Colon (tissue), 2 donors: ENCODE measurements around the gene FAM174C.

Source experiments
- FAIRE-seq: peaks from 2 replicates; lab custom pipeline; 2012; peaks lifted over from hg19 to GRCh38; lab: Jason Lieb, UNC
- donor health status: control.
- donor health status: control.

The FAM174C gene

GRCh38 chr19:1286487-1287353 is 11.4 kb downstream of the FAM174C start:
- FAIRE-seq = no peak

DNA sequence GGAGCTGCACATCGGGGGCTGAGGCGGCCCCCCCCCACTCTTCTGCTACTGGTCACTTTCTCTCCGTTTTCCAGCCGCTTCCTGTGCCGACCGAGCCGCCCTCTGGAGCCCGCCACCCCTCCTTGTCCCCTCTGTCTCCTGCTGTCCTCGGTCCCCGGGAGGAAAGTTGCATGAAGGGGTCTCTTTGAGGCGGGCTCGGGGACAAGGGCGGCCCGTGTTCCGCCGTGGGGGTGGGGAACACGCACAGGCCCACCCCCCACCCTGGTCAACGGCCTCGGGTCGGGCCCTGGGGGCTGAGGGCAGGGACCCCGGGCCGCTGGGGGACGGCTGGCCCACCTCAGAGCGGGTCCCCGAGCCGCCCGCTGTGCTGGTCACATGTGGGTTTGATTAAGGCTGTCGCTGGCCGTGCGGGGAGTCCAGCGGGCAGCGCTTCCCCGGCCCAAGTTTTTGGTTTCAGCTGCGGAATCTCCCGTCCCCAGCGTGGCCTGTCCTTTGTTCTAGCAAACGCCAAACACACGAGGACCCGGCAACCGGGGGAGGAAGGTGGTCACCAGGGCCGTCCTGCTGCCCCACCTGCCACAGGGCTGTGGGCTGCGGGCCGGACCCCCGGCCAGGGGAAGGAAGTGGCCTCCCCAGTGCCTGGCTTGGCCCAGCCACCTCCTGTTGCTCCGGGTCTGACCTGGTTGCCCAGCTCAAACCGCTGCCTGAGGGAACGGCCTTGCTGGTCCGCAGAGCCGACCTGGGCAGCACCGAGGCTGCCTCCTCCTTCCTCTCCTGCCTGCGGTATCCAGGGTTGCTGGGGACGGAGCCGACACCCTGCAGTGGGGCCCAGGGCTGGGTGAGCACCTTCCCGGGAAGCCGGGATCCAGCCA is 12.3 kb downstream of the FAM174C start:
- no peak for FAIRE-seq

- FAIRE-seq = no peak
Observed at GRCh38 chr19:1288226-1288612, 12.9 kb downstream of the FAM174C start.

- no peak for FAIRE-seq
Observed at GRCh38 chr19:1288833-1289685, 13.7 kb downstream of the FAM174C start.

DNA sequence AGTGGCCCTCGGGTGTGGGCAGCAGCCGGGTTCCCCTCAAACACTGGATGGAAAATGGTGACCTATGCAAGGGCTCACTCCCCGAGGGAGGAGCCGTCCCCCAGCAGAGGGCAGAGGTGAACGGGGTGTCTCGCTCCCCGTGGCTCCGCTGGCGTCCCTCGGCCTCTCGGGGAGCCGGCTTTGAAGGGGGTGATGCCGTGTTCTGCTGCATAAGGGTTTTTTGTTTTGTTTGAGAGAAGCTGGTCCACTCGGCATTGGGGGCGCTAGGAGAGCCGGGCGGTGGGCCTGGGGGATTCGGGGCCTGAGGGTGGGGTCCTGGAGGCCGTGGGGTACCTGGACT is 14.3 kb downstream of the FAM174C start:
- no peak for FAIRE-seq

DNA sequence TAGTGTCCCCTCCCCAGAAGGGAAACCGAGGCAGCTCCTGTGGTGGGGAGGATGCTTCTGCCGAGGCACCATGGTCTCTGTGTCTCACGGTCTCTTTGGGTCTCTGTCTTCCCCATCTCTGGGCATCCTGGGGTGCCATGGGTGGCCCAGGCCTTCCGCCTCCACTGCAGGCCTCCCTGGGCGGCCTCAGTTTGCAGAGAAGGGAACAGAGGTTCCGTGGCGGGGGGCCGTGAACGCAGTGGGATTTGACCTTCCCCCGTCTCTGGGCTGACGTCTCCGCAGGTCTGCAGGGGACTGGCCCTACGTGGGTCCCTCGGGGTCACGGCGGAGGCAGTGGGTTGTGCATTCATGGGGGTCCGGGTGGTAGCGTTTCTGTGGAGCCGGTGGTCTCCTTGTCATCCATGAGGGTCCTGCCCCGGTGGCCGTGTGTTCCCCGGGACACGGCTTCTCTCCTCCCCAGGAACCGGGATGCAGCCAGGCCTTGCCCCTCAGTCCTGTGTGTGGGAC is 14.9 kb downstream of the FAM174C start:
- FAIRE-seq = no peak

DNA sequence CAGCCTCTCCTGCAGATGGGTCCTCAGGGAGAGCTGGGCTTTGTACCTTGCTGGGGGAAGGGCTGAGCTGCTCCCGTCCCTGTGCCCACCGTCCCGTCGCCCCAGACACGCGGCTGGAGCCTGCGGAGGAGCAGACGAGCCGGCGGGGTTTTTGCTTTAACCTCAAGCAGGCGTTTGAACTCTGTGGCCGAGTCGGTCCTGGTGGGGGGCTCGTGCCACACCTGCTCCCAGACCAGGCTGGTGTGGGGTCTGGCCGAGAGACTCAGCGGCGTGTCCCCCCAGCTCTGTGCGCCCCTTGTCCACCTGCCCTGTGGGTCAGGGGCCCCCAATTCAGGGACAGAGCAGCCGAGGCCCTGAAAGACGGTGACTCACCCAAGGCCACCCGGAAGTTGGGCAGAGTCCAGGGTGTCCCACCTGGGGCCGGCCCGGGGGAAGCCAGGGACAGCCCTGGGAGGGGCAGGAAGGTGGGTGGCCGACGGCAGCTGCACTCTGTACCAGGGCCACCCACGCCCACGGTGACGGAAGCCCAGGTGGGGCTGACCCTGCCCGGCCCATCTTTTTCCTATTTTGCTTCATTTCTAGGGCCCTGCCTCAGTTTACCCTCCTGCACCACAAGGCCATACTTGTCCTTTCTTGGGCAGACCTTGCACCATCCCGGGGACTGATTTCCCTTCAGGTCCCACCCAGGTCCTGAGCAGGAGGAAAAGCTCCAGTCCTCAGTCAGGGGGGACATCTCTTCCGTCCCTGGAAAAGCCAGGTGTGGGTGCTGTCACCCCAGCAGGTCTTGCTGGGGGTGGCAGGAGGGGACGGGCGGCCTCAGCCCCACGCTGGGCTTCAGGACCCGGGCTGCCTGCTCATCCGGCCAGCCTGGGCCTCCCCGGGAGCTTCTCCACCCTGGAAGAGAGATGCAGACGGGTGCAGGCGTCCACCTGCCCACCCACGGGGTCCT is 15.6 kb downstream of the FAM174C start:
- no peak for FAIRE-seq

GRCh38 chr19:1291761-1292418 is 16.6 kb downstream of the FAM174C start:
- FAIRE-seq = no peak

GRCh38 chr19:1292419-1293151 is 17.3 kb downstream of the FAM174C start:
- FAIRE-seq = no peak

- no peak for FAIRE-seq
Observed at GRCh38 chr19:1293782-1294604, 18.7 kb downstream of the FAM174C start.

DNA sequence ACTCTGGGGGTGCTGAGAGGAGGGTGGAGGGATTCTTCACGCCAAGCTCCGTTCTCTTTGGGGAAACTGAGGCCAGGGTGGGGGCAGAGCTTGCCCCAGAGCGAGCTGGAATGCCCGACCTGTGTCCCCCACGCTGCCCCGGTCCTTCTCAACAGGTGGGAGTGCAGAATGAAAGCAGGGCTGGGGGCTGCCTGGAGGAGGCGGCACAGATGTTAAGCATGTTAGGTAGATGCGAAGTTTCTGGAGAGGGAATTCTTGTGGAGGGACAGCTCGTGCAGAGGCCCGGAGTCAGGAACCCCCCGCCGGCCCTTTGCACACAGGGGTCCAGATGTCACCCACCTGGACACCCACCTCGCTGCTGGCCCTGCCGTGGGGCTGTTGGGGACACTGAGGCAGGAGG is 19.4 kb downstream of the FAM174C start:
- FAIRE-seq = no peak

DNA sequence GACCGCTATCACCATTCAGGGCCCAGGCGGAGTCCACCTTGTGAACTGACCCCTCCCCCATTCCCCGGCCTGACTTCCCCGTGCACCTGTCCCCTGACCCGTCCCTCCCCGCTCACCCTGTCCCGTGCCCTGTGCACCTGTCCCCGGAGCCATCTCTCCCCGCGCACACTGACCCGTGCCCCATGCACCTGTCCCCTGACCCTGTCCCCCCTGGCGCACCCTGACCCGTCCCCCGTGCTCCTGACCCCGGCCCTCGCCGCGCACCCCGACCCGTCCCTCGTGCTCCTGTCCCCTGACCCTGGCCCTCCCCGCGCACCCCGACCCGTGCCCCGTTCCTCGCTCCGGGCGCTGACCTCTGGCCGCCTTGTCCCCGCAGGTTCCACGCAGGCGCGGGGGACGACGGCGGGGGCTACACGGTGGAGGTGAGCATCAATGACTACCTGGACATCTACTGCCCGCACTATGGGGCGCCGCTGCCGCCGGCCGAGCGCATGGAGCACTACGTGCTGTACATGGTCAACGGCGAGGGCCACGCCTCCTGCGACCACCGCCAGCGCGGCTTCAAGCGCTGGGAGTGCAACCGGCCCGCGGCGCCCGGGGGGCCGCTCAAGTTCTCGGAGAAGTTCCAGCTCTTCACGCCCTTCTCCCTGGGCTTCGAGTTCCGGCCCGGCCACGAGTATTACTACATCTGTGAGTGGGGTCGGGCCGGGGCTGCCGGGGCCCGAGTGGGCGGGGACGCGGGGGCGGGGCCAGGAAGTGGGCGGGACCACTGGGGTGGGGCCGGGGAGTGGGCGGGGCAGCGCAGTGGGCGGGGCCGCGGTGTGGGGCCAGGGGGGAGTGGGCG is 20.1 kb downstream of the FAM174C start:
- FAIRE-seq = no peak

DNA sequence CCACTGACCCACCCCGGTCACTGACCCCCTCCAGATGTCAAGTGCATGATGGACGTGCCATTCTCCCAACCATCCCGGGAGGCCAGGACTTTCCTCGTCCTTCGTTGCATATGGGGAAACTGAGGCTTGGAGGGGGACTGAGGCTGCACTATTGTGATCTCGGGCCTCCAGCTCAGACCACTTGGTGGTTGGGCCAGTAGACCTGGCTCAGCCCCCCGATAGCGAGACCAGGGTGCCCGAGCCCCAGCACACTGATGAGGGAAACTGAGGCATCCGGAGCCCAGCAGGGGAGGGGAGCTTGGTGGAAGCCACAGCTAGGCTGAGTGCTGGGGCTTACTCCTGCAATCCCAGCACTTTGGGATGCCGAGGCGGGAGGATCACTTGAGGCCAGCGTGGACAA is 20.7 kb downstream of the FAM174C start:
- FAIRE-seq = no peak

GRCh38 chr19:1296575-1297271 is 21.4 kb downstream of the FAM174C start:
- FAIRE-seq = no peak

GRCh38 chr19:1298235-1298634 is 22.9 kb downstream of the FAM174C start:
- no peak for FAIRE-seq

GRCh38 chr19:1299801-1300200 is 24.5 kb downstream of the FAM174C start:
- no peak for FAIRE-seq
